DND-41 (cell line): ENCODE results near the gene PRXL2A.
"Not testable (repeated sequence)": the region's sequence is repeated elsewhere in the genome, so short reads cannot be mapped to it uniquely, and the experiment has no call there.

Source experiments
- ATAC-seq: fragments of 200-7000 bp; cut with Tn5 transposase; 3 replicates; pipeline ENCODE4 v1.9.1; 2021; ENCODE audit warnings: low read depth; ENCODE audit not compliant: insufficient read depth
- DNase-seq: peaks from one replicate; pipeline ENCODE4 v3.0.0-alpha.2; 2020
- H2AFZ ChIP-seq: 2 replicates; pipeline ENCODE4 v1.6.0; 2012; ENCODE audit warnings: low read depth, low read length
- H3K27ac ChIP-seq: 2 replicates; pipeline ENCODE4 v1.5.1; 2012; ENCODE audit warnings: low read length, inconsistent platforms
- H3K27me3 ChIP-seq: fragments of 200-600 bp; sonication (generic); 2 replicates; pipeline ENCODE4 v1.6.0; 2012; ENCODE audit warnings: low read length, mild to moderate bottlenecking, inconsistent platforms; ENCODE audit not compliant: insufficient read depth, poor library complexity
- H3K36me3 ChIP-seq: 2 replicates; pipeline ENCODE4 v1.5.1; 2012; ENCODE audit warnings: low read length, inconsistent platforms; ENCODE audit not compliant: insufficient read depth
- H3K4me1 ChIP-seq: 2 replicates; pipeline ENCODE4 v1.5.1; 2012; ENCODE audit warnings: mild to moderate bottlenecking, low read length; ENCODE audit not compliant: insufficient read depth
- H3K4me2 ChIP-seq: 2 replicates; pipeline ENCODE4 v1.6.0; 2012; ENCODE audit warnings: mild to moderate bottlenecking, moderate library complexity, low read length, inconsistent platforms; ENCODE audit not compliant: insufficient read depth
- H3K4me3 ChIP-seq, 2 experiments: fragments of 200-600 bp in 1 of 2; shearing (Covaris generic) in 1 of 2; 2 replicates each; pipeline ENCODE4 v1.5.1; 2012 to 2016; ENCODE audit warnings: inconsistent platforms in 2 of 2, low read length in 2 of 2, mild to moderate bottlenecking in 2 of 2, low read depth in 1 of 2, moderate library complexity in 1 of 2
- H3K79me2 ChIP-seq: 2 replicates; pipeline ENCODE4 v1.6.0; 2012; ENCODE audit warnings: low read length, inconsistent platforms; ENCODE audit not compliant: insufficient read depth
- H3K9ac ChIP-seq: 2 replicates; pipeline ENCODE4 v1.6.0; 2012; ENCODE audit warnings: low read depth, mild to moderate bottlenecking, inconsistent platforms, low read length, moderate library complexity
- H3K9me3 ChIP-seq: 2 replicates; pipeline ENCODE4 v1.5.1; 2012; ENCODE audit warnings: low read length, moderate library complexity, mild to moderate bottlenecking, inconsistent platforms; ENCODE audit not compliant: insufficient read depth, severe bottlenecking
- H4K20me1 ChIP-seq: 2 replicates; pipeline ENCODE4 v1.6.0; 2012; ENCODE audit warnings: low read length; ENCODE audit not compliant: insufficient read depth
- CTCF ChIP-seq: IDR thresholded peaks from 2 replicates; pipeline ENCODE4 v1.5.1; 2012; ENCODE audit warnings: borderline replicate concordance, low read length, moderate library complexity, mild to moderate bottlenecking; ENCODE audit not compliant: poor library complexity, severe bottlenecking; ENCODE audit errors: extremely low read depth
- EZH2 ChIP-seq: IDR thresholded peaks from 3 replicates; pipeline ENCODE4 v1.6.1; 2012; ENCODE audit warnings: borderline replicate concordance, low read depth, mild to moderate bottlenecking, moderate library complexity, low read length, inconsistent platforms; ENCODE audit not compliant: severe bottlenecking

Gene PRXL2A

GRCh38 chr10:80476685-80477084 lies 68.3 kb downstream of the PRXL2A start:
- Histone ChIP-seq H3K9ac (no peak overlapping the region), H4K20me1 (peaks cover 6% of the 10 kb centered on the region), H3K27ac (no peak overlapping the region), H3K9me3 (peaks cover 18% of the 10 kb centered on the region), H3K4me2 (no peak overlapping the region), H3K4me1 (no peaks in the 10 kb centered on the region), H3K4me3 (no peak overlapping the region), H3K36me3 (peaks cover 4% of the 10 kb centered on the region; the same call in 1 of the 2 replicates), H2AFZ (no peak overlapping the region), H3K79me2 (peaks cover 16% of the 10 kb centered on the region), H3K27me3 (no peaks in the 10 kb centered on the region)
- no peak for ATAC-seq
- no peak for DNase-seq
- TF ChIP-seq EZH2: no peak
- TF ChIP-seq CTCF: no peak

GRCh38 chr10:80477813-80478212 lies 69.5 kb downstream of the PRXL2A start:
- DNase-seq (no peak), ATAC-seq (no peak)
- Histone ChIP-seq H3K36me3 (peaks cover 4% of the 10 kb centered on the region; the same call in 1 of the 2 replicates), H3K4me1 (no peaks in the 10 kb centered on the region), H3K27ac (no peak overlapping the region), H3K4me2 (no peak overlapping the region), H3K9ac (no peak overlapping the region), H3K79me2 (peaks cover 16% of the 10 kb centered on the region), H2AFZ (no peak overlapping the region), H4K20me1 (peaks cover 6% of the 10 kb centered on the region; the same call in 1 of the 2 replicates), H3K27me3 (no peaks in the 10 kb centered on the region), H3K9me3 (peaks cover 18% of the 10 kb centered on the region), H3K4me3 (no peak overlapping the region)
- TF ChIP-seq CTCF (no peak), EZH2 (no peak)

GRCh38 chr10:80480373-80480772 lies 72.0 kb downstream of the PRXL2A start:
- Histone ChIP-seq H3K79me2 (peaks cover 17% of the 10 kb centered on the region), H3K9me3 (peaks cover 18% of the 10 kb centered on the region)

GRCh38 chr10:80480852-80481251 lies 72.5 kb downstream of the PRXL2A start:
- Histone ChIP-seq H3K4me2 (no peak overlapping the region), H3K9me3 (peaks cover 18% of the 10 kb centered on the region), H3K9ac (no peak overlapping the region), H3K27ac (no peak overlapping the region), H3K4me1 (no peaks in the 10 kb centered on the region), H3K79me2 (peaks cover 15% of the 10 kb centered on the region), H3K36me3 (peaks cover 4% of the 10 kb centered on the region; the same call in 1 of the 2 replicates), H2AFZ (no peak overlapping the region), H3K27me3 (no peaks in the 10 kb centered on the region), H4K20me1 (peaks cover 14% of the 10 kb centered on the region; the same call in 1 of the 2 replicates), H3K4me3 (no peak overlapping the region)
- no peak for DNase-seq
- no peak for ATAC-seq
- no peak for TF ChIP-seq CTCF
- TF ChIP-seq EZH2: no peak

More at GRCh38 chr10:80480373-80480772, 72.0 kb downstream of the PRXL2A start:
- not testable (repeated sequence) for H4K20me1 ChIP-seq, H3K36me3 ChIP-seq, H2AFZ ChIP-seq, H3K4me2 ChIP-seq, H3K4me1 ChIP-seq, DNase-seq, H3K27ac ChIP-seq, ATAC-seq, H3K9ac ChIP-seq, H3K27me3 ChIP-seq, H3K4me3 ChIP-seq
